ENCODE measurements around the gene MALAT1.

MALAT1 gene

GRCh38 chr11:65540290-65541092, 41.6 kb downstream of the MALAT1 start:
- Histone ChIP-seq H3K27ac (ENCODE audit: low read depth in 2 of 2, low read length in 2 of 2) (peak overlapping the region; percentile 88 to 93), H3K36me3 (ENCODE audit: control insufficient read depth in 2 of 2, insufficient read depth in 2 of 2, low read length in 2 of 2) (peaks cover 16 to 31% of the 10 kb centered on the region in 2 donors), H3K9ac (ENCODE audit: low read depth in 1 of 2, low read length in 2 of 2) (peak overlapping the region; percentile 73 to 77), H3K9me3 (ENCODE audit: control insufficient read depth in 2 of 2, low read length in 2 of 2) (no peaks in the 10 kb centered on the region), H3K4me1 (ENCODE audit: control insufficient read depth in 2 of 2, insufficient read depth in 2 of 2, low read length in 2 of 2) (peaks cover 17 to 19% of the 10 kb centered on the region in 2 donors), H3K27me3 (ENCODE audit: control insufficient read depth in 2 of 2, insufficient read depth in 2 of 2, low read length in 2 of 2) (no peaks in the 10 kb centered on the region), H3K4me3 (ENCODE audit: low read length in 2 of 2) (peak overlapping the region; percentile 89)

- H3K27ac ChIP-seq (ENCODE audit: low read depth in 2 of 2, low read length in 2 of 2): peak overlapping the region; percentile 88 to 93
- peak overlapping the region; percentile 49 to 68 for H3K9ac ChIP-seq (ENCODE audit: low read depth in 1 of 2, low read length in 2 of 2)
- H3K9me3 ChIP-seq (ENCODE audit: control insufficient read depth in 2 of 2, low read length in 2 of 2): no peaks in the 10 kb centered on the region
- no peaks in the 10 kb centered on the region for H3K27me3 ChIP-seq (ENCODE audit: control insufficient read depth in 2 of 2, insufficient read depth in 2 of 2, low read length in 2 of 2)
- H3K4me3 ChIP-seq (ENCODE audit: low read length in 2 of 2): peak overlapping the region; percentile 89
- H3K4me1 ChIP-seq (ENCODE audit: control insufficient read depth in 2 of 2, insufficient read depth in 2 of 2, low read length in 2 of 2): peaks cover 19 to 23% of the 10 kb centered on the region in 2 donors
- H3K36me3 ChIP-seq (ENCODE audit: control insufficient read depth in 2 of 2, insufficient read depth in 2 of 2, low read length in 2 of 2): peaks cover 13 to 24% of the 10 kb centered on the region in 2 donors
These were observed 42.5 kb downstream of the MALAT1 start for GRCh38 chr11:65541093-65541982.

- Histone ChIP-seq H3K27me3 (ENCODE audit: control insufficient read depth in 2 of 2, insufficient read depth in 2 of 2, low read length in 2 of 2) (no peaks in the 10 kb centered on the region), H3K4me1 (ENCODE audit: control insufficient read depth in 2 of 2, insufficient read depth in 2 of 2, low read length in 2 of 2) (peaks cover 19 to 23% of the 10 kb centered on the region in 2 donors), H3K9ac (ENCODE audit: low read depth in 1 of 2, low read length in 2 of 2) (no peak overlapping the region), H3K4me3 (ENCODE audit: low read length in 2 of 2) (no peak overlapping the region), H3K36me3 (ENCODE audit: control insufficient read depth in 2 of 2, insufficient read depth in 2 of 2, low read length in 2 of 2) (peaks cover 3 to 12% of the 10 kb centered on the region in 2 donors), H3K27ac (ENCODE audit: low read depth in 2 of 2, low read length in 2 of 2) (no peak overlapping the region), H3K9me3 (ENCODE audit: control insufficient read depth in 2 of 2, low read length in 2 of 2) (no peaks in the 10 kb centered on the region)
These were observed 44.0 kb downstream of the MALAT1 start for GRCh38 chr11:65542738-65543390.

GRCh38 chr11:65545853-65546216, 47.0 kb downstream of the MALAT1 start:
- Histone ChIP-seq H3K9me3 (ENCODE audit: control insufficient read depth in 2 of 2, low read length in 2 of 2) (no peaks in the 10 kb centered on the region), H3K36me3 (ENCODE audit: control insufficient read depth in 2 of 2, insufficient read depth in 2 of 2, low read length in 2 of 2) (peaks cover 0 to 6% of the 10 kb centered on the region in 2 donors), H3K27ac (ENCODE audit: low read depth in 2 of 2, low read length in 2 of 2) (peak overlapping the region; percentile 79 to 89), H3K27me3 (ENCODE audit: control insufficient read depth in 2 of 2, insufficient read depth in 2 of 2, low read length in 2 of 2) (no peaks in the 10 kb centered on the region), H3K4me1 (ENCODE audit: control insufficient read depth in 2 of 2, insufficient read depth in 2 of 2, low read length in 2 of 2) (peaks cover 10 to 17% of the 10 kb centered on the region in 2 donors), H3K9ac (ENCODE audit: low read depth in 1 of 2, low read length in 2 of 2) (peak overlapping the region; percentile 56 to 66), H3K4me3 (ENCODE audit: low read length in 2 of 2) (peak overlapping the region; percentile 70 to 73)

GRCh38 chr11:65546217-65546958, 47.5 kb downstream of the MALAT1 start:
- peak overlapping the region; percentile 70 to 73 for H3K4me3 ChIP-seq (ENCODE audit: low read length in 2 of 2)
- peak overlapping the region; percentile 56 to 66 for H3K9ac ChIP-seq (ENCODE audit: low read depth in 1 of 2, low read length in 2 of 2)

GRCh38 chr11:65547446-65548125, 48.7 kb downstream of the MALAT1 start:
- H3K4me3 ChIP-seq (ENCODE audit: low read length in 2 of 2): no peak overlapping the region
- H3K27ac ChIP-seq (ENCODE audit: low read depth in 2 of 2, low read length in 2 of 2): no peak overlapping the region
- no peaks in the 10 kb centered on the region for H3K9me3 ChIP-seq (ENCODE audit: control insufficient read depth in 2 of 2, low read length in 2 of 2)
- no peaks in the 10 kb centered on the region for H3K27me3 ChIP-seq (ENCODE audit: control insufficient read depth in 2 of 2, insufficient read depth in 2 of 2, low read length in 2 of 2)
- no peak overlapping the region for H3K9ac ChIP-seq (ENCODE audit: low read depth in 1 of 2, low read length in 2 of 2)
- H3K36me3 ChIP-seq (ENCODE audit: control insufficient read depth in 2 of 2, insufficient read depth in 2 of 2, low read length in 2 of 2): peaks cover 0 to 8% of the 10 kb centered on the region in 2 donors
- H3K4me1 ChIP-seq (ENCODE audit: control insufficient read depth in 2 of 2, insufficient read depth in 2 of 2, low read length in 2 of 2): peaks cover 13 to 24% of the 10 kb centered on the region in 2 donors

More at GRCh38 chr11:65546217-65546958, 47.5 kb downstream of the MALAT1 start:
- Histone ChIP-seq H3K27ac (ENCODE audit: low read depth in 2 of 2, low read length in 2 of 2) (peak overlapping the region; percentile 79 to 89), H3K9me3 (ENCODE audit: control insufficient read depth in 2 of 2, low read length in 2 of 2) (no peaks in the 10 kb centered on the region), H3K36me3 (ENCODE audit: control insufficient read depth in 2 of 2, insufficient read depth in 2 of 2, low read length in 2 of 2) (peaks cover 0 to 6% of the 10 kb centered on the region in 2 donors), H3K4me1 (ENCODE audit: control insufficient read depth in 2 of 2, insufficient read depth in 2 of 2, low read length in 2 of 2) (peaks cover 8 to 15% of the 10 kb centered on the region in 2 donors), H3K27me3 (ENCODE audit: control insufficient read depth in 2 of 2, insufficient read depth in 2 of 2, low read length in 2 of 2) (no peaks in the 10 kb centered on the region)

- Histone ChIP-seq H3K36me3 (ENCODE audit: control insufficient read depth in 2 of 2, insufficient read depth in 2 of 2, low read length in 2 of 2) (peaks cover 0 to 3% of the 10 kb centered on the region in 2 donors), H3K9me3 (ENCODE audit: control insufficient read depth in 2 of 2, low read length in 2 of 2) (no peaks in the 10 kb centered on the region), H3K27me3 (ENCODE audit: control insufficient read depth in 2 of 2, insufficient read depth in 2 of 2, low read length in 2 of 2) (no peaks in the 10 kb centered on the region), H3K27ac (ENCODE audit: low read depth in 2 of 2, low read length in 2 of 2) (no peak overlapping the region), H3K4me3 (ENCODE audit: low read length in 2 of 2) (no peak overlapping the region), H3K4me1 (ENCODE audit: control insufficient read depth in 2 of 2, insufficient read depth in 2 of 2, low read length in 2 of 2) (peaks cover 16 to 26% of the 10 kb centered on the region in 2 donors), H3K9ac (ENCODE audit: low read depth in 1 of 2, low read length in 2 of 2) (no peak overlapping the region)
These were observed 49.5 kb downstream of the MALAT1 start for GRCh38 chr11:65548395-65548794.

- H3K9ac ChIP-seq (ENCODE audit: low read depth in 1 of 2, low read length in 2 of 2): no peak overlapping the region
- peaks cover 21 to 26% of the 10 kb centered on the region in 2 donors for H3K4me1 ChIP-seq (ENCODE audit: control insufficient read depth in 2 of 2, insufficient read depth in 2 of 2, low read length in 2 of 2)
- H3K36me3 ChIP-seq (ENCODE audit: control insufficient read depth in 2 of 2, insufficient read depth in 2 of 2, low read length in 2 of 2): peaks cover 0 to 3% of the 10 kb centered on the region in 2 donors
- no peak overlapping the region for H3K4me3 ChIP-seq (ENCODE audit: low read length in 2 of 2)
- H3K27ac ChIP-seq (ENCODE audit: low read depth in 2 of 2, low read length in 2 of 2): no peak overlapping the region
- no peaks in the 10 kb centered on the region for H3K27me3 ChIP-seq (ENCODE audit: control insufficient read depth in 2 of 2, insufficient read depth in 2 of 2, low read length in 2 of 2)
- no peaks in the 10 kb centered on the region for H3K9me3 ChIP-seq (ENCODE audit: control insufficient read depth in 2 of 2, low read length in 2 of 2)
These were observed 50.3 kb downstream of the MALAT1 start for GRCh38 chr11:65549096-65549495.
